AG09309 (cell line): Measurements from ENCODE around the gene MCM10.

ENCODE experiments used
- DNase-seq: peaks from one replicate; pipeline ENCODE4 v3.0.0-alpha.2; 2010; ENCODE audit warnings: low read depth
- H3K4me3 ChIP-seq: 2 replicates; pipeline ENCODE4 v1.5.1; 2011; ENCODE audit warnings: mild to moderate bottlenecking, low read depth, low read length, moderate library complexity; ENCODE audit not compliant: control insufficient read depth
- TF ChIP-seq, protein P1 (sequence below): IDR thresholded peaks from 2 replicates; pipeline ENCODE4 v1.5.1; 2011; ENCODE audit warnings: mild to moderate bottlenecking, low read depth, low read length, inconsistent platforms; ENCODE audit not compliant: insufficient read depth, control insufficient read depth; ENCODE audit errors: missing control alignments

Gene MCM10

DNA sequence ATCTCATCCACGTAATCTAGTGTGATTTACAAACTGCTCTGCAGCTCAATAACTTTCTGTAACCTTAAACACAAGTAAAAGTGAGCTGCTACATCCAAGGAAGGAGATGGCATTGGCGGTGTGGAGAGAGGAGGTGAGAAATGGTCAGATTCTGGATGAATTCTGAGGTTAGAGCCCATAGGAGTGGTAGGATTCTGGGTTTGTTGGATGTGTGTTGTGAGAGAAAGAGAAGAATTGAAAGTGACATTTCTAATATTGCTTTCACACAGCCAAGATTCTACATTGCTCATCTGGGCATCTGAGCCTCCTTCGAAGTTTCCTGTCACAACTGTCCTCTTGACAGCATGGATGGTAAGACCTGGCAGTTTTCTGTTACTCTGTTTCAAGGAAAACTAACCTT is 2.5 kb downstream of the MCM10 start:
- DNase-seq = no peak
- H3K4me3 ChIP-seq = no peak overlapping the region

DNA sequence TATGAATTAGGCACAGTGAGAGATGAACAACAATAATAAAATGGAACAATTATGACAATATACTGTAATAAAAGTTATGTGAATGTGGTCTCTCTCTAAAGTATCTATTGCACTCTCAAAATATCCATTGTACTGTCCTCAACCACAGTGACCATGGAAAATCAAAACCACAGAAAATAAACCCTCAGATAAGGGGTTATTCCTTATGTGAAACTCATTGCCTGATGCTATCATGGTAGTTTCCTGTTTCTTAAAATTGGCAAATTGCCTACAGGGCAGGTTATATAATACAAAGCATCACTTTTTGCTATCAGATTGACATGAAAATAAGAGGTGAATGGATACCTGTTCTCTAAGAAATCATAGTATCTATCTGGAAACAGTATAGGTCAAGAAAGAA is 3.8 kb downstream of the MCM10 start:
- DNase-seq = no peak
- TF ChIP-seq, protein P1, sequence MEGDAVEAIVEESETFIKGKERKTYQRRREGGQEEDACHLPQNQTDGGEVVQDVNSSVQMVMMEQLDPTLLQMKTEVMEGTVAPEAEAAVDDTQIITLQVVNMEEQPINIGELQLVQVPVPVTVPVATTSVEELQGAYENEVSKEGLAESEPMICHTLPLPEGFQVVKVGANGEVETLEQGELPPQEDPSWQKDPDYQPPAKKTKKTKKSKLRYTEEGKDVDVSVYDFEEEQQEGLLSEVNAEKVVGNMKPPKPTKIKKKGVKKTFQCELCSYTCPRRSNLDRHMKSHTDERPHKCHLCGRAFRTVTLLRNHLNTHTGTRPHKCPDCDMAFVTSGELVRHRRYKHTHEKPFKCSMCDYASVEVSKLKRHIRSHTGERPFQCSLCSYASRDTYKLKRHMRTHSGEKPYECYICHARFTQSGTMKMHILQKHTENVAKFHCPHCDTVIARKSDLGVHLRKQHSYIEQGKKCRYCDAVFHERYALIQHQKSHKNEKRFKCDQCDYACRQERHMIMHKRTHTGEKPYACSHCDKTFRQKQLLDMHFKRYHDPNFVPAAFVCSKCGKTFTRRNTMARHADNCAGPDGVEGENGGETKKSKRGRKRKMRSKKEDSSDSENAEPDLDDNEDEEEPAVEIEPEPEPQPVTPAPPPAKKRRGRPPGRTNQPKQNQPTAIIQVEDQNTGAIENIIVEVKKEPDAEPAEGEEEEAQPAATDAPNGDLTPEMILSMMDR = no peak
- no peak overlapping the region for H3K4me3 ChIP-seq

More for the DNA sequence above, 2.5 kb downstream of the MCM10 start:
- TF ChIP-seq, protein P1 = no peak

DNA sequence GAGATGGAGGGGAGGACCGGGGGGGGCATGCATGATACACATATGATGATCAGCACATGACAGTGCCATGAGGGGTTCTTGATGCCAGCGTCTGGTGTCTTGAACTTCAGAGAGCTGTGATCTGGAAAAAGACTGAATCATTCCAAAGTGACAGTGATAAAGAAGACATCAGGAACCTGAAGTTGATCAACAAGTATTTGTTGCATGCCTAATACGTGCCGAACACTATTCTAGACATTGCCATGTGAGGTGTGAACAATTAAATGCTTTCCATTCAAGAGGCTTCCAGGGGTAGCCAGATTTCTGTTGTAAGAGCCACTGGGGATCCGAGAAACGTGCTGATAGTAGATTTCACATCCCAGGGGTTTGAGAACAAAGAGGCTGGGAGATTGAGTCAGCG is 6.2 kb downstream of the MCM10 start:
- no peak for DNase-seq
- TF ChIP-seq, protein P1 = no peak
- no peak overlapping the region for H3K4me3 ChIP-seq

DNA sequence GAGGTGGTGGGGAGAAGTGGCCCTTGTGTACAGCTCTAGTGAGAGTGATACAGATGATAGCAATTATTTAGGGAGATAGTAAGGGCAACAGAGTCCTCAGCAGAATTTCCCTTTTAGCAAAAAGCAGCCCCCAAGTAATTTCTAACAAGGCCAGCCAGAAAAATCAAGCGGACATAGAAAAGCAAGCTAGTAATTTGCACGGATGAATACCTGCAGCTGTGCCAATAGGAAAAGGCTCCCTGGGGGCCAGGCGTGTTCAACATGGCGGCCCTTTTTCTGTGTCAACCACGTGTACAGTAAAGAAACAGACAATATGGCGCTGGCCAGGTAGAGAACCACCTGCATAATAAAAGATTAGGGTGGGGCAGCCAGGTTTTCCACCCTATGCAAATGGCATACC is 7.4 kb downstream of the MCM10 start:
- TF ChIP-seq, protein P1 = no peak
- no peak overlapping the region for H3K4me3 ChIP-seq
- DNase-seq = no peak

DNA sequence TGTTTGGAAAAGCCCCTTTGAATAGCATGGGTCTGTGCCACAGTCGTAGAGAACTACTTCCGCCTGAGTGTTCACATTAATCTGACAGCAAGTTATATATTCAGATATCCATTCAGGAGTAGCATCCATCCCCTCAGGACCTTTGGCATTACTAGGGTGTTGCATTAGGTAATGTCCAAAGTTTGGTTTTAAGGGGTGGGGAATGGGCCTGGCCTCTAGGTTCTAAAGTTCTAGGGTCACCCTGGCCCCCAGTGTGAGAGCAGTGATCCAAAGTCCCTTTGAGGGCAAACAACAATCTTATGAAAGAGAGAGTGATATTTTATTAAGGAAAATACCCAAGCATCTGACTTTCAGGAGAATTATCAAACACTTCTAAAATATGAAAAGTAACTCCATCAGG is 12.3 kb downstream of the MCM10 start:
- DNase-seq = no peak
- TF ChIP-seq, protein P1 = no peak
- H3K4me3 ChIP-seq = no peak overlapping the region

DNA sequence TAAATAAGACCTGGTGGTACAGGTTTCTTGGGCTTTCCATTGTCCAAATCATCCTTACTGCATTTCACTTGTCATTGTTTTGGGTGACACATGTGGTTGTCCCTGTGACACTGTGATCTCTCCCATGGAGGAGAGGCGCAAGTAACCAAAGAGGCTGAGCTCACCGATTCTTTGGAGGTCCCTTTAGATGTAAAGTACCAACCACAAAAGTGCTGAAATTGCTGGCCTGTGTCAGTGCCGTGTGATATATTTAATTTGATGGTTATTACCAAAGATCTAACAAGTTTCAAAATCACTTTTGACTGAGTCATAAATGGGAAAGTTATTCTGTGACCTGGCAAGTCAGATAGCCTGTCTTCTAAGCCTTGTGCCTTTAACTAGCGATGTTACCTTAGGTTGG is 19.4 kb downstream of the MCM10 start:
- H3K4me3 ChIP-seq = no peak overlapping the region
- DNase-seq = no peak
- TF ChIP-seq, protein P1 = no peak

DNA sequence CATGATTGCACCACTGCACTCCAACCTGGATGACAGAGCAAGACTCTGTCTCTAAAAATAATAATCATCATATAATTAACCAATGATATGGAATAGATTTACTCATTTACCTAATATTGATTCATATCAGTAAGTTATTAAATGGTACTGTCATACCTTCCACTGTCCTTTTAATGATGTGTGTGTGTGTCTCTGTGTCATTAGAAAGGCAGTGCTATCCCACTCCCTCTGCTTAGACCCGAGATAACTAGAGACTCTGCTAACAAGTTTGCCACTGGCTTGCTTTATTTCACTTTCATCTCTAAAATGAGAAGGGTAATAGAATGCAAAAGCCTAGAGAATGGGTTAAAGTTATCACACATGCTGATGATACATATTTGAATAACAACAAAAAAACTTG is 21.1 kb downstream of the MCM10 start:
- no peak overlapping the region for H3K4me3 ChIP-seq
- DNase-seq = no peak
- TF ChIP-seq, protein P1 = no peak
